Pancreas (tissue), 10 donors: Measurements from ENCODE around the gene SMNDC1. TPM values are rescaled to one million over a fixed set of nuclear protein-coding genes. Genes with fewer than 3 reads are reported as not detected.

ENCODE experiments used
- ATAC-seq, 4 donors: fragments of 200-7000 bp; cut with Tn5 transposase; one replicate each; pipeline versions ENCODE4 v1.8.0 to v1.9.1; 2020; ENCODE audit warnings: mild to moderate bottlenecking in 4 of 4, moderate library complexity in 4 of 4
- DNase-seq, 6 donors: peaks; one replicate each; pipeline ENCODE4 v3.0.0-alpha.2; 2020
- FAIRE-seq: peaks from 2 replicates; lab custom pipeline; 2012; peaks lifted over from hg19 to GRCh38; lab: Jason Lieb, UNC
- H3K27ac ChIP-seq, 4 donors: fragments of 200-600 bp; sonication (generic); 1 replicate in 3 of 4; 2 replicates in 1 of 4; pipeline versions ENCODE4 v1.5.0 to v1.8.0; 2020
- H3K27me3 ChIP-seq, 4 donors: fragments of 200-600 bp; one replicate each; pipeline ENCODE4 v1.8.0; 2021
- H3K36me3 ChIP-seq, 3 donors: fragments of 200-600 bp; sonication (generic) in 1 of 3; one replicate each; pipeline versions ENCODE4 v1.5.0 to v1.8.0; 2020 to 2021
- H3K4me1 ChIP-seq, 3 donors: fragments of 200-600 bp; one replicate each; pipeline ENCODE4 v1.8.0; 2021
- H3K4me3 ChIP-seq, 4 donors: fragments of 200-600 bp; sonication (generic) in 2 of 4; one replicate each; pipeline versions ENCODE4 v1.5.0 to v1.8.0; 2020 to 2021
- H3K9me3 ChIP-seq, 4 donors: fragments of 200-600 bp; one replicate each; pipeline ENCODE4 v1.8.0; 2021
- CTCF ChIP-seq, 4 donors: fragments of 200-600 bp; sonication (generic) in 3 of 4; IDR thresholded peaks; one replicate each; pipeline versions ENCODE4 v1.5.0 to v1.8.0; 2021; ENCODE audit warnings: antibody characterized with exemption in 4 of 4
- WGBS, 2 donors: extraction: QIAGEN DNeasy Blood & Tissue Kit; methylation state at CpG; one replicate each; pipeline ENCODE4 v1.1.7; 2013; 5-methylcytosine and 5-hydroxymethylcytosine counted together
- intact Hi-C, 3 donors: fragments of 100-400 bp; cut with DNase I; formaldehyde crosslinking; loops; one replicate each; pipeline versions ENCODE4 v1.11.1 to v1.14.2; 2022
- polyA plus RNA-seq, 2 donors: library from polyadenylated mRNA; stranded (reverse); fragments of 200-250 nt; gene quantifications; one replicate each; pipeline ENCODE4 v1.2.3, GENCODE V29; 2013
- total RNA-seq, 6 donors: library from RNA; stranded (reverse); fragmentation: NEBNext Ultra II Directional in 4 of 6; extraction: Animal tissue kit (Norgen Biotek cat#: 25700) in 4 of 6; gene quantifications; one replicate each; pipeline versions ENCODE4 v1.2.1 to v1.2.4, GENCODE V29; 2021 to 2023
- donor health status: healthy with polysubstance abuse.
- donor health status: DM: no; HTN: no; CAD: no; lungs with moderate emphysema.
- donor health status: DM: no; HTN: no; CAD: no.
- donor health status: control.
- donor health status: control.
- donor health status: Bipolar disorder and iron deficiency.
- donor health status: DM: yes; HTN: yes; CAD: no.
- donor health status: DM: no; HTN: no; CAD: no.
- donor health status: DM: no; HTN: no; CAD: no.
- donor health status: DM: yes; HTN: yes; CAD: no.

Gene SMNDC1
- total and polyA plus RNA-seq, 8 donors, result 5.2 to 13.7 (median 9.4) TPM

- Histone ChIP-seq H3K4me1 (no peaks in the 10 kb centered on the region), H3K36me3 (no peaks in the 10 kb centered on the region), H3K9me3 (no peaks in the 10 kb centered on the region), H3K27me3 (no peaks in the 10 kb centered on the region), H3K4me3 (no peak overlapping the region), H3K27ac (no peak overlapping the region)
- no peak for DNase-seq
- no peak for TF ChIP-seq CTCF (IDR thresholded peaks at IDR 0.05)
- no peak for ATAC-seq
- no peak for FAIRE-seq
- intact Hi-C loops, result no loop called here
- WGBS, 2 donors, result 72 to 75% methylated on average over 6 of the region's 6 CpGs
Observed at GRCh38 chr10:110321869-110322620, 17.3 kb upstream of the SMNDC1 start.

DNA sequence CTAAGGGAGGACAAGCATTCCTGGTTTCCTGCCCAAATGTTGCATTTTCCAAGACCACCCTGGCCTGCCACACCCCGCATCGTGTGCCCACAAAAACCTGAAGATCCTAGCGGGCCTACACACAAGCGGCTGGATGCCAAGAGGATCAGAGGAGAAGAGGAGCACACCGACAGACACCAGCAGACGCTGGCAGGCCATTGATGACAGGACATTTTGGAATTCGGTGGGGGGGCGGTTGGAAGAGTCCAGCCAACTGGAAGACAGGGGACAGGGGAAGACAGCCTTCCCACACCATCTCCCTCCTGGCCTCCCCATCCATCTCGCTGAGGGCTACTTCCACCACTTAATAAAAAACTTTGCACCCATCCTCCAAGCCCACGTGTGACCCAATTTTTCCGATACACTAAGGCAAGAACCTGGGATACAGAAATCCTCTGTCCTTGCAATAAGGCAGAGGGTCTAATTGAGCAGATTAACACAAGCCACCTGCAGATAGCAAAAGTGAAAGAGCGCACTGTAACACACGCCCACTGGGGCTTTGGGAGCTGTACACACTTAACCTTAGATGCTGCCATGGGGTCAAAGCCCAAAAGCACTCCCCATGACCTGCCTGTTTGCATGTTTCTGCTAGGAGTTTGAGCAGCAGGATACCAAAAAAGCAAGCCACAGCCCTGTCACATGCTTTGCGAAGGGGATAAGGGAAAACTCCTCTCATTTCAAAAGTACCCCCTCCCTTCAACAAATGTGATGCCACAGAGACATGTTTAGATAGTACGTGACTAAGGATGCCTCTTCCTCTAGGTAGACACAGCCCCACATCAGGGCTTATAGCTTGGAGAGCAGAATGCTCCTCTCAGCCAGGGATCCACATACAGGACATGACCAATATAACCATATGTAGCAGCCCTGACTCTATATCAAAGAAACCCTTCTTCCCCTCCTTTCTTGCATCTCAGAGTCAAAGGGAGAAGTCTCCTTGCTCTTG lies 13.4 kb upstream of the SMNDC1 start:
- no peak for TF ChIP-seq CTCF (IDR thresholded peaks at IDR 0.05)
- intact Hi-C loops, result no loop called here

DNA sequence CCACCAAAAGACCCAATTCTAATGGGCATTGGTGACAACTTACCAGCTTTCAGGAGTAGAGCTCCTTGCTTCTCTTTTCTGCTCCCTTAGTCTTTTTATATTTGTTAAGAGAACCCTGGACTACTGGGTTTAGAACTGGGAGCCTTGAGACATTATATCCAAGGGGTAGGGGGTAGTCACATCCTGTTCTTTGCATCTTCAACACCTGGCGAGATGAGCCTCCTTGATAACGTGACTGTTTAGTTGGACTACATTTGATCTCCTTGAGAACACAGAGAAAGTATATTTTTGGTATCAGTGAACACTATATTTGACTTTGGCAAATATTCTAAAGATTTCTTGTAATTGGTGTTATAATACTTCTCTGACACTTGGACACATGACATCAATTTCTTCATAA lies 9.0 kb upstream of the SMNDC1 start:
- no peak for TF ChIP-seq CTCF (IDR thresholded peaks at IDR 0.05)
- ATAC-seq (no peak), DNase-seq (no peak), FAIRE-seq (no peak)
- H3K27ac ChIP-seq, result no peak overlapping the region
- H3K36me3 ChIP-seq, result no peaks in the 10 kb centered on the region
- intact Hi-C loops, result loop anchor here in 2 of 3 donors (5.0 kb wide), 1 partner anchor 234 kb away; no protein-coding TSS in a partner anchor
- H3K9me3 ChIP-seq, result no peaks in the 10 kb centered on the region
- H3K27me3 ChIP-seq, result peaks cover 0 to 8% (median 0%) of the 10 kb centered on the region in 4 donors
- 46 to 65% methylated on average over 2 of the region's 2 CpGs for WGBS, 2 donors
- no peak overlapping the region for H3K4me3 ChIP-seq
- H3K4me1 ChIP-seq, result no peaks in the 10 kb centered on the region

More for the DNA sequence above, 13.4 kb upstream of the SMNDC1 start:
- Histone ChIP-seq H3K4me1 (no peaks in the 10 kb centered on the region), H3K27me3 (peaks cover 0 to 8% (median 0%) of the 10 kb centered on the region in 4 donors), H3K27ac (no peak overlapping the region), H3K4me3 (no peak overlapping the region), H3K9me3 (no peaks in the 10 kb centered on the region), H3K36me3 (no peaks in the 10 kb centered on the region)
- no peak for DNase-seq
- ATAC-seq, result no peak
- WGBS, 2 donors, result 81 to 83% methylated on average over 15 of the region's 15 CpGs
- no peak for FAIRE-seq

GRCh38 chr10:110312206-110312605 lies 7.5 kb upstream of the SMNDC1 start:
- Histone ChIP-seq H3K4me1 (no peaks in the 10 kb centered on the region), H3K27me3 (peaks cover 0 to 8% (median 0%) of the 10 kb centered on the region in 4 donors), H3K9me3 (no peaks in the 10 kb centered on the region), H3K36me3 (no peaks in the 10 kb centered on the region), H3K4me3 (no peak overlapping the region), H3K27ac (no peak overlapping the region)
- DNase-seq, result no peak
- intact Hi-C loops, result loop anchor here in 2 of 3 donors (5.0 kb wide), 1 partner anchor 235 kb away; no protein-coding TSS in a partner anchor
- TF ChIP-seq CTCF (IDR thresholded peaks at IDR 0.05), result no peak
- FAIRE-seq, result no peak
- 36 to 43% methylated on average over 2 of the region's 2 CpGs for WGBS, 2 donors
- ATAC-seq, result no peak
